Measurements from ENCODE around the gene IL4I1. TPM values are rescaled to one million over a fixed set of nuclear protein-coding genes. Genes with fewer than 3 reads are reported as not detected.

Gene IL4I1
- polyA plus RNA-seq, 4 donors, result 1.4 to 3.4 (median 2.0) TPM

DNA sequence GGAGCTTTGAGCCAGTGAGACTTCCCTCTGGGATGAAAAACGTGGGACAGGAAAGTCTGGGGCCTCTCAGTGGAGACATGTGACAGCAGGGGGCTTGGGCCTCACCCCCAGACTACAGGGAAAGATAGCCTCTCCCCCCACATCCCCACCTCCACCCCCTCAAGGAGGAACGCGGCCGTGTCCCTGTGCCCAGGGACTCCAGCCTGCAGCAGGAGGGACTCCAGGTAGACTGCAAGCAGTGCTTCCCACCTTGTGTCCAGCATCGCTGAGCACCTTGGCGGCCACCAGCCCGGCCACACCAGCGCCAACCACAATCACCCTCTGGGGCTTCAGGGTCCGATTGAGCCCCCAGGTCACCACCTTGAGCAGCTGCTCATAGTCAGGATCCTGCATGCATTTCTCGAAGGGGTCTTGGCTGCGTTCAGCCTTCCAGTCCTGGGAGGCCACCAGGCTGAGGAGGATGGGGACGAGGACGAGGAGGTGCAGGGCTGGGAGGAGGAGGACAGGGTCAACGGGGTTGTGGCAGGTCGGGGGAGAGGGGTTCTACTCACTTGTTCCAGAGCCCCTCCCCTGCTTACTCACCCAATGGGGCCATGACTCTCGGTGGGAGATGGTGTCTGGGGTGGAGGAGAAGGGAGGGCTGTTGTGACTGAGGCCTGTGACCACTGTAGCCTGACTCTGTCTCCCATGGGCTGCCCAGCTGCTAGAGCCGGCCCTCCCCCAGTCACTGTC is 955 bp downstream of the IL4I1 start:
- no peak for DNase-seq (ENCODE audit: low read depth in 4 of 4, low spot score in 3 of 4)

DNA sequence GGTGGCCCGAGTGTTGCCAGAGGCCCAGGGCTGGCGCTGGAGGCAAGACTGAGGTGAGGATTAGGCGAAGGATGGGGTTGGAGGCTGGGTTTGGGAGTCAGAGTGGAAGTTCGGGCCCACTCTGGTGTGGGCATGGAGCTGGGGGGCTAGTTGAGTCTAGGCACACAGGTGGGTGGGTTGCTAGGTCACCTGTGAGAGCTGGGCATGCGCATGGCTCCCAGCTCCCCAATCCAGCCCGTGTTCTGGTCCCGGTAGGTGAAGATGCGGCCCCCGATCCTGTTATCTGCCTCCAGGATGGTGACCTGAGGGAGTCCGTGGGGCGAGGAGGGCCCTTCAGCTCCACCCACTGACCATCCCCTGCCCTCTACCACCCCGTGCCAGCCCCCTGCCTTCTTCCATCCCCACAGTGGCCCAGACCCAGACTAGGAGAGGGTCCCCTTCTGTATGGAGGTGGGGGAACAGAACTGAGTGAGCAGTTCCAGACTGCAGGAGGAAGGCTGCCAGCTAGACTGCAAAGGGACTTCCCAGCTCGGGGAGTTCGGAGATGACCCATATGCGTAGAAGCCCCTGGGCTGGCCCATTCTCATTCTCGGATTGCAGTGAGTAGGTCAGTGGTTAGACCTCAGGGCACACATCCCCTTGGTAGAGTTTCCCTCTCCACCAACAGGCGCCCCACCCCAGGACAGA is 1.7 kb downstream of the IL4I1 start:
- DNase-seq (ENCODE audit: low read depth in 4 of 4, low spot score in 3 of 4), result no peak

DNA sequence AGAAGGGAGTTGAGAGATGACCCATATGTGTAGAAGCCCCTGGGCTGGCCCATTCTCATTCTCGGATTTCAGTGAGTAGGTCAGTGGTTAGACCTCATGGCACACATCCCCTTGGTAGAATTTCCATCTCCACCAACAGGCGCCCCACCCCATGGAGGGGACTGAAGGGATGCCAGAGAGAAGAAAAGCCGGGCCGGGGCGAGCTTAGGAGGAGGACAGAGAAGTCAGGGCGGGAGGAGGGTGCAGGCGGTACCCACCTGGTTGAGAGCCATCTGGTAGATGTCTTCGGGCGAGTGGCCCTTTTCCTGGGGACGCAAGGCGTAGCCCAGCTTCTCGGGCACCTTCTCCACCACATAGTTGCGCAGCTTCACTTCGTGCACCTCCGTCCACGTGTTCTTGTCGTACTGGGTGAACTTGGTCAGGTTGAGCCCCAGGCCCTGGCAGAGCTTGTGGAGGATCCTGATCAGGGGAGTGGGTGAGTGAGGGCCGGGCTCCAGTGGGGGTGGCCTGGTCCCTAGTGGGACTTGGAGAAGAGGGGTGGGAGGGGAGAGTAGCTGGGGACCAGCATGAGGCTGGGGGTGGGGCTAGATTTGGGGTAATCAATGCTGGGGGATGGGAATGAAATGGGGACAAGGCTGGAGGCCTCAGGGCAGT is 2.5 kb downstream of the IL4I1 start:
- no peak for DNase-seq (ENCODE audit: low read depth in 4 of 4, low spot score in 3 of 4)

DNA sequence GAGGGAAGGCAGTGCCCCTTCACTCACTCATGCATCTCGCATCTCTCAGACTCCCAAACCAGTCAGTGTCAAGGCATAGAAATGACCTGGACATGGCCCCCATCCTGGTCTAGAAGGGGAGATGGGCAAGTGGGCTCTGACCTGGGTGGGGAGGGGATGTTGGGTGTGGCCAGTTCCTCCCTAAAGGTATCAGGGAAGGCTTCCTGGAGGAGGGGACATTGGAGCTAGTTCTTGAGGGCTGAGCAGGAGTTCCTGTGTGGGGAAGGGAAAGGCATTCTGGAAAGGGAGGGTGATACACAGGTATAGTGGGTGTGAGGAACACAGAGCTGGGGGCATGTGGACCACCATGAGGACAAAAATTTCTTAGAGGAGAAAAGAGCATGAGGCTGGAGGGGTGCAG is 4.0 kb downstream of the IL4I1 start:
- no peak for DNase-seq (ENCODE audit: low read depth in 4 of 4, low spot score in 3 of 4)

DNA sequence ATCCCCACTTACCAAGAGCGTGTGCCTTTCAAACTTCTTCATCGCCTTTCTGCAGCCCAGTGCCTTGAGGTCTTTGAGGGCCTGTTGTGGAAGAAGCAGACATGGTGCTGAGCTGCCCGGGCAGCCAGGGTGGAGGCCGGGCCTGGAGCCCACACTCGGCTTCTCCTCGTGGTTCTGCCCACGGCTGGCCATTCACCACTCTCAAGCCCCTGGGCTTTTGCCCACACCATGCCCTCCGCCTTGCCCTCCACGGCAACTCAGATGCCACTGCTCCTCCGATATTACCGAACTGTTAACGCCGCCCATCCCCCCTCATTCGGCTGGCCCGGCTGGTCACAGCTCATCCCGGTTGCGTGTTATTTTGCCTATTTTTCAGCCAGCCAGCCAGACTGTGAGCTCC is 5.3 kb downstream of the IL4I1 start:
- DNase-seq (ENCODE audit: low read depth in 4 of 4, low spot score in 3 of 4), result no peak

DNA sequence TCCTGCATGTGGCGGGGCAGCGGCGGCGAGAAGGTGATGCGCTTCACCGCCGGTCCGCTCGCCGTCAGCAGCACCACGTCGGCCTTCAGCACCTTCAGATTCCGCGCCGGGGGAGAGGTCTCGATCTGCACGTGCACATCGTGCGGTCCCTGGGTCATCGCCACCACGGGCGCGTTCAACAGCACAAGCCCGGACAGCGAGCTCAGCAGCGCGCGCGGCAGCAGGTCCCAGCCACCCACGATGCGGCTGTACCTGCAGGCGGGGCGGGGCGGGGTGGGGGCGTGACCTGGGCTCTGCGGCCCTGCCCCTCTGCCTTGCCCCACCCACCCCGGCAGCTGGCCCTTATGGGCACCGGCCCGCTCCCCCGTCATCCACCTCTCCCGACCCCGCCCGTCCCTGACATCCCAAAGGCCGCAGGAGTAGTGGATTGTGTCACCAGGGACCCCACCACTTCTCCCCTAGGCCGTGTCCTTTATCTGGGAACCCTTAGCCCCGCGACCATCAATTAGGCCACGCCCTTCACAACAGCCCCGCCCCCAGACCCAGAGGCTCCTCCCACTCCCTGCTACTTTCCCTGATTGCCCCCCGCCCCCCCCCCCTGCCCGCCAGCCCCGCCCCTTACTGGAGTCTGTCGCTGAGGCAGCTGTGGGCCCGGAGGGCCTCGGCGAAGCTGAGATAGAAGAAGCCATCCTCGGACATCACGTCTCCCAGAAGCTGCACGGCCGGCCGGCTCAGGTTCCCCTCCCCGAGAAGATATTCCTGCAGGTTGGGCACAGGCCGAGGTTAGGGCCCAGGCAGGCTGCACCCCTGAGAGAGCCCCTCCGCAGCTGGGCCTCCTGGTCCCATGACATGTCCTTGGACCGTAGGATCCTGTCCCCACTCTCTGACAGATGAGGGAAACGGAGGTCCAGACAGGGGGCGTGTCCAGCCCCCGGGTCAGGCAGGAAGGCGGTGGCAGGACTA is 6.1 kb downstream of the IL4I1 start:
- no peak for DNase-seq (ENCODE audit: low read depth in 4 of 4, low spot score in 3 of 4)

DNA sequence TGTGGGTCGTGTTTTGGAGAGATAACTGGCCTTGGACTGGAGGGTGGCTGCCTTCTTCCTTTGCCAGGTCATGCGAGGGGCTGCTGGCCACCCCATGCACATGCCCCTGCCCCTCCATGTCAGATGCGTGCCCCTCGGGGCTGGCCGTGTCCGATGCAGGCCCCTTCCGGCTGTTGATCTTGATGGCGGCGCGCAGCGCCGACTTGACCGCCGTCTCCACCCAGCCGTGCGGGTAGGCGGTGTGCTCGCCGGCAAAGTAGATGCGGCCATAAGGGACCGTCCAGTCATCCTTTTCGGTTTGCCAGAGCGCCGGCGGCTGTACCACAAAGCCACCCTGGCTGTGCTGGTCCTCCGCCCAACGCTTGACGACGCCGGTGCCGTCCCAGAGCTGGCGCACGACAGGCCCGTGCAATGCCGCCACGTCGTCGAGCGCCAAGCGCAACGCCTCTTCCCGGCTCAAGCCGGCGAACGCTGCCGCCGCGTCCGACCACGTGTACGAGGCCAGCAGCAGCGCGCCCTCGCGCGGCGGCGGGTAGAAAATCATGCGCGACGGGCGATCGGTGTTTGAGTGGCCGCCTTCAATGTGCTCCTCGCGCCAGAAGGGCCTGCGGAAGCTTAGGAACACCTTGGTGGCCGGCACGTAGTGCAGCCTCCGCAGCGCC is 6.9 kb downstream of the IL4I1 start:
- DNase-seq (ENCODE audit: low read depth in 4 of 4, low spot score in 3 of 4), result peak in 1 of 4 donors; percentile 69

DNA sequence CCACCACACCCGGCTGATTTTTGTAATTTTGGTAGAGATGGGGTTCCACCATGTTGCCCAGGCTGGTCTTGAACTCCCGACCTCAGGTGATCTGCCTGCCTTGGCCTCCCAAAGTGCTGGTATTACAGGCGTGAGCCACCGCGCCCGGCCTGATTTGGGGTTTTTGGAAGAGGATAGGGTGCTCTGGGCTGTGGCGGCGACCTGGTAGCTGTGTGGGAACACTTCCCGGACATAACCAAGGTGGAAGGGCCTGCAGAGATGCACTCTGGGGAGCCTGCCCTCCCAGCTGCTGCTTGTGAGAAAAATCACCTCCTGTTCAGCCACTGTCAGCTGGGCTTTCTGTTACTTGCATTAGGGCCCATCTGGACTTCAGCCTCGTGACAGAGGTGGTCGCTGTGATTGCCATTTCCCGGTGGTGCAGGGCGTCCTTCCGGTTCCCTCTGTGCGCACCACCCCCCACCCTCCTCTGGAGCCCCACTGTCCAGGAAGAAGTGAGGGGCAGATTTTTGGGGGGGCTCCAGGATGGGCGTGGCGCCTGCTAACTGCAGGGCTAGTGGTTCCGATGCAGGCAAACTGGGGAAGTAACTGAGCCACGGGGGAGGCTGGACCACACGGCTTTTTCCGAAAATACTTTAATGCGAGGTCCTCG is 7.5 kb downstream of the IL4I1 start:
- no peak for DNase-seq (ENCODE audit: low read depth in 4 of 4, low spot score in 3 of 4)

DNA sequence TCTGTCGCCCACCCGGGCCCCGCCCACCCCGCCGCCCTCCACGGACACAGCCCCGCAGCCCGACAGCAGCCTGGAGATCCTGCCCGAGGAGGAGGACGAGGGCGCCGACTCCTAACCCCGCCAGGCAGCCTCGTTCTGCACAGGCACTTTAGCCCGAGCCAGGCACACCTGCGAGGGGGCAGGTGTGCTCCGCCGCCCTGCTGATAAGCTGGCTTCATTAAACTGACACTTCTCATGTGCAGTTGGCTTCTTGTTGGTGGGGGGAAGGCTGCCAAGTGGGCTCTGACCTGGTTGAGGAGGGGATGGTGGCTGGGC is 8.2 kb downstream of the IL4I1 start:
- no peak for DNase-seq (ENCODE audit: low read depth in 4 of 4, low spot score in 3 of 4)

DNA sequence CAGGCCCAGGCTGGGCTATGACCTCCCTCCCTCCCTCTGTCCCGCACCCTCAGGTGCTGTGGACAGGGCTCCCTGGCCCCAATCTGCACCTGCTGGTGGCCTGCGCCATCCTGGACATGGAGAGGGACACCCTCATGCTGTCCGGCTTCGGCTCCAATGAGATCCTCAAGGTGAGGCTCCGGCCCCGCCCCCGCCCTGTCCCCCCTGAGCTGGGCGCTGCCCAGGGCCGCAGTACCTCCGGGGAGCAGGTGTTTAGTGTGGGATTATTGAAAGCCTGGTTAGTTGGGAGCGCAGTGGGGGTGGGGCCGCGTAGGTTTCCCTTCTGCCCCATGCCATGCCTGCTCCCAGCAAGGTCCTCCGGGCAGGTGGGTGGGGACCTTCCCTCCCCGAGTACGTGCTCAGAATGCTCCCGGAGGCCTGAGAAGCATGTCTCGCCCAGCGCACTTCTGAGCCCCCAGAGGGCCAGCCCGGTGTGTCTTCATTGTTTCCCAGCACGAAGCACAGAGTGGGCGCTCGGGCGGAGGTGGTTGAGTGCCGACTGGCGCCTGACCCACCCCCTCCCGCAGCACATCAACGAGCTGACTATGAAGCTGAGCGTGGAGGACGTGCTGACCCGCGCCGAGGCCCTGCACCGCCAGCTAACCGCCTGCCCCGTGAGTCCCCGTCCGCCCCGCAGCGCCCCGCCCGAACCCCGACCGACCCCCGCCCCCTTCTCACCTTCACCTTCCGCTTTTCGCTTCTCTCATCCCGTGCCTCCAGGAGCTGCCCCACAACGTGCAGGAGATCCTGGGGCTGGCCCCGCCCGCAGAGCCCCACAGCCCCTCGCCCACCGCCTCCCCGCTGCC is 8.8 kb downstream of the IL4I1 start:
- no peak for DNase-seq (ENCODE audit: low read depth in 4 of 4, low spot score in 3 of 4)

DNA sequence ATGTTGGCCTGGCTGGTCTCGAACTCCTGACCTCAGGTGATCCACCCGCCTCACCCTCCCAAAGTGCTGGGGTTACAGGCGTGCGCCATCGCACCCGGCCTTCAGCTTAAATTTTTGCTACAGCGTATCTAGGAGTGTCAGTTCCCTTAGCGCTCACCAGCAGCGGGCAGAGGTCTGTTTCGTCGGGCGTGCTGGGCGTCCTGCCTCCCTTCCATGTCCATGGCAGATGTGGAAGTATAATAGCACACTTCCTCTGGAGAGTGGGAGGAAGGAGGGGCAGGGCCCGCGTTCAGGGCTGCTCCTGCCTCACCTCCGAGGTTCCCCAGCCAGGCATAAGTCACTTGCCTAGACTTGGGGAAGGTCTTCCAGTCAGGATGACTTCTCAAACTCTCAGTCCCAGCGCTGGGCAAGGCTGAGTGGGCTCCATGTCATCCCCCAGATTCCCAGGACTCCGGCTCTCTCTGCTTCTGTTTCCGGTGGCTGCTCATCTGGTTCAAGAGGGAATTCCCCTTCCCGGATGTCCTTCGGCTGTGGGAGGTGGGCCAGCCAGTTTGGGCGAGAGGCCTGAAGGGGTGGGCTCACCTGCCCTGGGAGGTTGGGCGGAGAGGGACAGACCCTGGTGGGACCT is 9.5 kb downstream of the IL4I1 start:
- DNase-seq (ENCODE audit: low read depth in 4 of 4, low spot score in 3 of 4), result no peak

DNA sequence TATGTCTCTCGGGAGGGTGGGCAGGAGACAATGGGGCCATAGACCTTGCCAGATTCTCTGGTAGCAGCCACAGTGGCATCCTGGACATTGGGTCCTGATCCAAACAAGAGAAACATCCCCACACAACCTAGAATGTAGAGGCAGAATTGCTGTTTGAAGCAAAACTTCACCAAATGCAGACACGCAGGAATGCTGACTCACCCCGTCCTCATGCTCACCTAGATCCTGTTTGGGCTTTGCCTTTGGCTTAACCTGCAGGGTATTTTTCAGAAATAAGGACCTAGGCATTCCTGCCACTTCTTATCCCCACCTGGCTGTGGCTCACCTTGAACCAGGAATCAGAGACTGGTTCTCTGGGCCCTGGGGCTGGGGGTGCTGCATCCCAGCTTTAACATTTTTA is 11.9 kb downstream of the IL4I1 start:
- DNase-seq (ENCODE audit: low read depth in 4 of 4, low spot score in 3 of 4), result no peak

DNA sequence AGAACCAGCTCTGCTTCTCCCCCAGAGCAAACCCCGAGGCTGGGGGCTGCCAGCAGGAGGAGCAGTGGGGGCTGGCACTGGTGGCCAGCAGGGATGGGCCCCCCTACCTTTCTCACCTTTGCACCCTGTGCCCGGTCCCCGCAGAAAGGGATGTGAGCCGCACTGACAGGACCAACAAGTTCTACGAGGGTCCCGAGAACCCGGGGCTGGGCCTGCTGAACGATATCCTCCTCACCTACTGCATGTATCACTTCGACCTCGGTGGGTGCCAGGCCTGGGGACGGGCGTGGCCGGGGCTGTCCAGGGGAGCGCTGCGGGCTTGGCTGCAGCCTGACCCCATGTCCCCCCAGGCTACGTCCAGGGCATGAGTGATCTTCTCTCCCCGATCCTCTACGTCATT is 12.6 kb downstream of the IL4I1 start:
- no peak for DNase-seq (ENCODE audit: low read depth in 4 of 4, low spot score in 3 of 4)

DNA sequence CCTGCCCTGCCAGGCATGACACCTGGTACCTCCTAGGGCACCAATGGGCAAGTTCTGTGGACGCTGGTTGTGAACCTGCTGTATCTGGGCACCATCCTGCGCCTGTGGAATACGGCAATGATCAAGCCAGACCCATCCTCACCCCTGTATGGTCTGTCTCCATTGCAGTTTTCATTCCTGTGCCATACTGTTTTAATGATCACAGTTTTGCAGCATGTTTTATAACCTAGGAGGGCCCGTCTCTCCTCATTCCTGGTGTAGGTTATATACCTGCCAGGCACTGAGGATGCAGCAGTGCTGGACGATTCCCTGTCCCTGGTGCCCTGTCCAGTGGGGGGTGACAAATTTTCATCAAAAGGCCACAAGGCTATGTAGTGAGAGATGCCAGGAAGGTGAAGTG is 13.6 kb downstream of the IL4I1 start:
- no peak for DNase-seq (ENCODE audit: low read depth in 4 of 4, low spot score in 3 of 4)

DNA sequence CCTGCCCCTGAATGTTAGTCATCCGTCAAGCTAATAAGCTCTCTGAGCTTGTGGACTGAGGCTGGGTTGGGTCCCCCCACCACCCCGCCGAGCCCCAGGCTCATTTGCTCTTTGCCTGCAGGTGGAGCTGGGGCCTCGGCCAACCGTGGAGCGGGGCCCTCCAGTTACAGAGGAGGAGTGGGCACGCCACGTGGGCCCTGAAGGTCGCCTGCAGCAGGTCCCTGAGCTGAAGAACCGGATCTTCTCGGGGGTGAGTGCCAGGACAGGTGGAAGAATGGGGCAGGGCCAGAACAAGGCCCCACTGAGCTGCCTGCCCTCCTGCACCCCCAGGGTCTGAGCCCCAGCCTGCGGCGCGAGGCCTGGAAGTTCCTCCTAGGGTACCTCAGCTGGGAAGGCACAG is 14.0 kb downstream of the IL4I1 start:
- no peak for DNase-seq (ENCODE audit: low read depth in 4 of 4, low spot score in 3 of 4)

DNA sequence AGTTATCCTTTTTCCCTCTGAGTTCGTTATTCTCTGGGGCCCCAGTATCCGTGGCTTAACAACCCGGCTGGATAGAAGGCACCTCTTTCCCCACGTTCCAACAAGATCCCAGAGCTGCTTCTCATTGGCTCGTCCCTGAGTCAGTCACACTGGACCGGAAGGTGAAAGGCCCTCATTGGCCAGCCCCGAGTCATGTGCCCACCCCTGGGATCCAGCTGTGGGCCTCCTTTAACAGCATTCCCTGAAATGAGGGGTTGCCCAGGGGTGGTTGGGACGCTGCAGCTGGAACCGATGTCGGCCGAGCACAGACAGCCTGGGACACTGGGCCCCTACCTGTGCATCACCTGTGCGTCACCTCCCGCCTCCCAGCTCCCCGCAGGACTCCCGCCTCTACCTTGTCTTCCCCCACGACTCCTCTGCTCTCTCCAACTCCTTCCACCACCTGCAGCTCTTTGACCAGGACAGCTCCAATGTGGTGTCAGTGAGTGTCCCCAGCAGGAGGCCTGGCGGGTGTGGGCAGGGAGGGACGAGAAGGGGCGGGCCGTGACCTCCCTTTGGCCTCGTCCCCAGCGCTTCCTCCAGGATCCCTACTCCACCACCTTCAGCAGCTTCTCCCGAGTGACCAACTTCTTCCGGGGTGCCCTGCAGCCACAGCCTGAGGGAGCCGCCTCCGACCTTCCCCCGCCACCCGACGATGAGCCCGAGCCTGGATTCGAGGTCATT is 14.9 kb downstream of the IL4I1 start:
- no peak for DNase-seq (ENCODE audit: low read depth in 4 of 4, low spot score in 3 of 4)

DNA sequence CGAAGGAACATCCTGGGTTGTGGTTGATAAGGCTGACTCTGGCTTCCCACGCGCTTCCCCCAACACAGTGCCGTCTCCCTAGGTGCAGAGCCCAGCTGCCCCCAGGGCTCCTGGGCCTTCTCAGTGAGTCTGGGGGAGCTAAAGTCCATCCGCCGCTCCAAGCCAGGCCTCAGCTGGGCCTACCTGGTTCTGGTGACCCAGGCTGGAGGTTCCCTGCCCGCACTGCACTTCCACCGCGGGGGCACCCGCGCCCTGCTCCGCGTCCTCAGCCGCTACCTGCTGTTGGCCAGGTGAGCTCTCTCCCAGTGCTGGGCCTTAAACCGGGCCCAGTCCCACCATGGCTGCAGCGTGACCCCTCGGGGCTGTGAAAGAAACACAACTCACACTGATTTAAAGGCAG is 15.5 kb downstream of the IL4I1 start:
- no peak for DNase-seq (ENCODE audit: low read depth in 4 of 4, low spot score in 3 of 4)

Measured in left renal pelvis (tissue), 4 donors.